Measurements from ENCODE around the gene PPP6R3. TPM values are rescaled to one million over a fixed set of nuclear protein-coding genes. Genes with fewer than 3 reads are reported as not detected.

The PPP6R3 gene
- total and polyA plus RNA-seq, 2 of the 13 experiments (the other 11 are each of a cell fraction or from before 2014, with no cell fraction given): 41.2 to 83.4 TPM

DNA sequence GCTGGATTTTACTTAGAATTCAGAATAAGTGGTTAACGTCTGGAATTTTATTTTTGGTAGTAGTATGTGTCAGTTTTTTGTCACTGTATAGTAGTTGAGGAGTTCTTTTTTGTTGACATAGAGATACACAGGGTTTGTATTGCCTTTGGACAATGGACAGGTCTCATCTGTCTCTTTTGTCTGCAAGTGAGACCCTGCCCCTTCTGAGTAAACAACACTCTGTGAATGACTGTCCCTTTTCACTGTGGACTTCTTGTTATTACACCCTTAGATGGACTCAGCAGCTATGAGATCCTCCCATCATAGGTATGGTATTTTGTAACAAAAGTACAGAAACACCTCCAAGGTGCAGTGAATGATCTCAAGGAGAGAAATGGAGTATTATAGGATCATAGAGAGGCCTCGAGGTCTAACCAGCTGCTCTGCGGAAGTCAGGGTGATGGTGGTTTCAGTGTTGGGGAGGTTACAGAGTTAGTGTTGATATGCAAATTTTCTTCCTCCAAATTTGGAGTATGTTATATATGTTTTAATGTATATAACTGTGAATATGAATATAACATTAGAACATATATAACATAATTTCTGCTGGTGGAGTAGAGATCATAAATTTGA lies 7.8 kb downstream of the PPP6R3 start (continued):
- TF ChIP-seq, protein P1, sequence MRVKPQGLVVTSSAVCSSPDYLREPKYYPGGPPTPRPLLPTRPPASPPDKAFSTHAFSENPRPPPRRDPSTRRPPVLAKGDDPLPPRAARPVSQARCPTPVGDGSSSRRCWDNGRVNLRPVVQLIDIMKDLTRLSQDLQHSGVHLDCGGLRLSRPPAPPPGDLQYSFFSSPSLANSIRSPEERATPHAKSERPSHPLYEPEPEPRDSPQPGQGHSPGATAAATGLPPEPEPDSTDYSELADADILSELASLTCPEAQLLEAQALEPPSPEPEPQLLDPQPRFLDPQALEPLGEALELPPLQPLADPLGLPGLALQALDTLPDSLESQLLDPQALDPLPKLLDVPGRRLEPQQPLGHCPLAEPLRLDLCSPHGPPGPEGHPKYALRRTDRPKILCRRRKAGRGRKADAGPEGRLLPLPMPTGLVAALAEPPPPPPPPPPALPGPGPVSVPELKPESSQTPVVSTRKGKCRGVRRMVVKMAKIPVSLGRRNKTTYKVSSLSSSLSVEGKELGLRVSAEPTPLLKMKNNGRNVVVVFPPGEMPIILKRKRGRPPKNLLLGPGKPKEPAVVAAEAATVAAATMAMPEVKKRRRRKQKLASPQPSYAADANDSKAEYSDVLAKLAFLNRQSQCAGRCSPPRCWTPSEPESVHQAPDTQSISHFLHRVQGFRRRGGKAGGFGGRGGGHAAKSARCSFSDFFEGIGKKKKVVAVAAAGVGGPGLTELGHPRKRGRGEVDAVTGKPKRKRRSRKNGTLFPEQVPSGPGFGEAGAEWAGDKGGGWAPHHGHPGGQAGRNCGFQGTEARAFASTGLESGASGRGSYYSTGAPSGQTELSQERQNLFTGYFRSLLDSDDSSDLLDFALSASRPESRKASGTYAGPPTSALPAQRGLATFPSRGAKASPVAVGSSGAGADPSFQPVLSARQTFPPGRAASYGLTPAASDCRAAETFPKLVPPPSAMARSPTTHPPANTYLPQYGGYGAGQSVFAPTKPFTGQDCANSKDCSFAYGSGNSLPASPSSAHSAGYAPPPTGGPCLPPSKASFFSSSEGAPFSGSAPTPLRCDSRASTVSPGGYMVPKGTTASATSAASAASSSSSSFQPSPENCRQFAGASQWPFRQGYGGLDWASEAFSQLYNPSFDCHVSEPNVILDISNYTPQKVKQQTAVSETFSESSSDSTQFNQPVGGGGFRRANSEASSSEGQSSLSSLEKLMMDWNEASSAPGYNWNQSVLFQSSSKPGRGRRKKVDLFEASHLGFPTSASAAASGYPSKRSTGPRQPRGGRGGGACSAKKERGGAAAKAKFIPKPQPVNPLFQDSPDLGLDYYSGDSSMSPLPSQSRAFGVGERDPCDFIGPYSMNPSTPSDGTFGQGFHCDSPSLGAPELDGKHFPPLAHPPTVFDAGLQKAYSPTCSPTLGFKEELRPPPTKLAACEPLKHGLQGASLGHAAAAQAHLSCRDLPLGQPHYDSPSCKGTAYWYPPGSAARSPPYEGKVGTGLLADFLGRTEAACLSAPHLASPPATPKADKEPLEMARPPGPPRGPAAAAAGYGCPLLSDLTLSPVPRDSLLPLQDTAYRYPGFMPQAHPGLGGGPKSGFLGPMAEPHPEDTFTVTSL (CRISPR knock-in tag; IDR thresholded peaks at IDR 0.05; ENCODE audit: borderline replicate concordance): no peak
- TF ChIP-seq, protein P2, sequence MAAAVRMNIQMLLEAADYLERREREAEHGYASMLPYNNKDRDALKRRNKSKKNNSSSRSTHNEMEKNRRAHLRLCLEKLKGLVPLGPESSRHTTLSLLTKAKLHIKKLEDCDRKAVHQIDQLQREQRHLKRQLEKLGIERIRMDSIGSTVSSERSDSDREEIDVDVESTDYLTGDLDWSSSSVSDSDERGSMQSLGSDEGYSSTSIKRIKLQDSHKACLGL (CRISPR knock-in tag; IDR thresholded peaks at IDR 0.05): no peak
- no peak for TF ChIP-seq ZNF160 (CRISPR knock-in tag; IDR thresholded peaks at IDR 0.05)
- TF ChIP-seq ZBTB20 (CRISPR knock-in tag; IDR thresholded peaks at IDR 0.05; ENCODE audit: borderline replicate concordance, low read depth): no peak
- no peak for TF ChIP-seq NFE2 (CRISPR knock-in tag; IDR thresholded peaks at IDR 0.05)
- no peak for TF ChIP-seq STAG1 (CRISPR knock-in tag; IDR thresholded peaks at IDR 0.05)
- TF ChIP-seq ZNF746 (CRISPR knock-in tag; IDR thresholded peaks at IDR 0.05): no peak
- TF ChIP-seq, protein P3, sequence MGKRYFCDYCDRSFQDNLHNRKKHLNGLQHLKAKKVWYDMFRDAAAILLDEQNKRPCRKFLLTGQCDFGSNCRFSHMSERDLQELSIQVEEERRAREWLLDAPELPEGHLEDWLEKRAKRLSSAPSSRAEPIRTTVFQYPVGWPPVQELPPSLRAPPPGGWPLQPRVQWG (CRISPR knock-in tag; IDR thresholded peaks at IDR 0.05; ENCODE audit: borderline replicate concordance, low read depth): no peak
- TF ChIP-seq IKZF1 (IDR thresholded peaks at IDR 0.05): no peak
- TF ChIP-seq FOXA1 (IDR thresholded peaks at IDR 0.05): no peak
- TF ChIP-seq FOXA1 (CRISPR knock-in tag; IDR thresholded peaks at IDR 0.05): peak; percentile 76
- TF ChIP-seq, protein P4, sequence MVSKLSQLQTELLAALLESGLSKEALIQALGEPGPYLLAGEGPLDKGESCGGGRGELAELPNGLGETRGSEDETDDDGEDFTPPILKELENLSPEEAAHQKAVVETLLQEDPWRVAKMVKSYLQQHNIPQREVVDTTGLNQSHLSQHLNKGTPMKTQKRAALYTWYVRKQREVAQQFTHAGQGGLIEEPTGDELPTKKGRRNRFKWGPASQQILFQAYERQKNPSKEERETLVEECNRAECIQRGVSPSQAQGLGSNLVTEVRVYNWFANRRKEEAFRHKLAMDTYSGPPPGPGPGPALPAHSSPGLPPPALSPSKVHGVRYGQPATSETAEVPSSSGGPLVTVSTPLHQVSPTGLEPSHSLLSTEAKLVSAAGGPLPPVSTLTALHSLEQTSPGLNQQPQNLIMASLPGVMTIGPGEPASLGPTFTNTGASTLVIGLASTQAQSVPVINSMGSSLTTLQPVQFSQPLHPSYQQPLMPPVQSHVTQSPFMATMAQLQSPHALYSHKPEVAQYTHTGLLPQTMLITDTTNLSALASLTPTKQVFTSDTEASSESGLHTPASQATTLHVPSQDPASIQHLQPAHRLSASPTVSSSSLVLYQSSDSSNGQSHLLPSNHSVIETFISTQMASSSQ (IDR thresholded peaks at IDR 0.05; ENCODE audit: low read depth): no peak
- TF ChIP-seq, protein P4 (CRISPR knock-in tag; IDR thresholded peaks at IDR 0.05; ENCODE audit: borderline replicate concordance): no peak
- no peak for TF ChIP-seq ZKSCAN8 (CRISPR knock-in tag; IDR thresholded peaks at IDR 0.05; ENCODE audit: borderline replicate concordance)
- TF ChIP-seq KLF11 (CRISPR knock-in tag; IDR thresholded peaks at IDR 0.05): no peak
- TF ChIP-seq RXRB (CRISPR knock-in tag; IDR thresholded peaks at IDR 0.05; ENCODE audit: borderline replicate concordance): 0 out of 2 replicates have a peak, but pooled peaks have one; percentile 10
- TF ChIP-seq SSRP1 (CRISPR knock-in tag; IDR thresholded peaks at IDR 0.05): no peak
- TF ChIP-seq ZEB1 (IDR thresholded peaks at IDR 0.05; ENCODE audit: insufficient replicate concordance, low read depth): peak; percentile 30
- no peak for TF ChIP-seq ZNF335 (CRISPR knock-in tag; IDR thresholded peaks at IDR 0.05)
- TF ChIP-seq ZKSCAN5 (CRISPR knock-in tag; IDR thresholded peaks at IDR 0.05): no peak
- TF ChIP-seq ZNF484 (CRISPR knock-in tag; IDR thresholded peaks at IDR 0.05; ENCODE audit: borderline replicate concordance, low read depth): no peak
